ENCODE results near the gene NMUR1.

DNA sequence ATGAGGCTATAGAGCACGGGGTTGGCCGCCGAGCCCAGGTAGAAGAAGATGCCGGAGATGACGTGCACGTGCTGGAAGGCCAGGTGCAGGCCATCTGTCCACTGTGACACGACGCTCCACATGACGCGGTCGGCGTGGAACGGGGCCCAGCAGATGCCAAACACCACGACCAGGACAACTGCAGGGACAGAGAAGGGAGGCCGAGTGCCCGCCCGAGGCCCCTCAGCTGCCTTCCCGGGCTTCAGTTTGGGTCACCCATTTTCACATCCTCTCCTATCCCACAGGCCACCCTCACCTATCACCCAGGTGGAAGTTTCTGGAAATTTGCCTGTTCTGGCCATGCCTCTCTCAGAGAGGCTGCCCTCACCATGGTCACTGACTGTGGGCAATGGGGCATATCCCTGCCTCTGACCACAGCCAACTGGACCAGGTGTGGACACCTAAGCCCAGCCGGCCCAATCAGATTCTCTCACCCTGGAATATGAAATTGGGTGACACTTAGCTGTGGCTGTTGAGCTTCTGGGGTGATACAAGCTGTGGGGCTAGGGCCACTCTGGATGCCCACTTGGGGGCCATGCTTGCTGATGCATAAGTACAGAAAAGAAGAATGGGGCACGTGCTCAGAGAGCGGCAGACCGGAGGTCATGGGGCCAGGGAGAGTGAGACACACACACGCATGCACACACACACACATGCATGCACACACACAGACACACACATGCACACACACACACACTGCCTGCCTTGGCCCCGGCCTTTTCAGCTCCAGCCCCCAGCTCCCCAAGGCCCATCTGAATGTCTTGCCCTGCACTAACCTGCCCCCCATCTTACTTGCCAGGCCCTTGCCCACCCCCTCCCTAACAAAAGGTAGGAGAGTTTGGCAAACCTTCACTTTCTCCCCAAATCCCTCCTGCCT lies 4.7 kb downstream of the NMUR1 start:
- TF ChIP-seq, protein P1, sequence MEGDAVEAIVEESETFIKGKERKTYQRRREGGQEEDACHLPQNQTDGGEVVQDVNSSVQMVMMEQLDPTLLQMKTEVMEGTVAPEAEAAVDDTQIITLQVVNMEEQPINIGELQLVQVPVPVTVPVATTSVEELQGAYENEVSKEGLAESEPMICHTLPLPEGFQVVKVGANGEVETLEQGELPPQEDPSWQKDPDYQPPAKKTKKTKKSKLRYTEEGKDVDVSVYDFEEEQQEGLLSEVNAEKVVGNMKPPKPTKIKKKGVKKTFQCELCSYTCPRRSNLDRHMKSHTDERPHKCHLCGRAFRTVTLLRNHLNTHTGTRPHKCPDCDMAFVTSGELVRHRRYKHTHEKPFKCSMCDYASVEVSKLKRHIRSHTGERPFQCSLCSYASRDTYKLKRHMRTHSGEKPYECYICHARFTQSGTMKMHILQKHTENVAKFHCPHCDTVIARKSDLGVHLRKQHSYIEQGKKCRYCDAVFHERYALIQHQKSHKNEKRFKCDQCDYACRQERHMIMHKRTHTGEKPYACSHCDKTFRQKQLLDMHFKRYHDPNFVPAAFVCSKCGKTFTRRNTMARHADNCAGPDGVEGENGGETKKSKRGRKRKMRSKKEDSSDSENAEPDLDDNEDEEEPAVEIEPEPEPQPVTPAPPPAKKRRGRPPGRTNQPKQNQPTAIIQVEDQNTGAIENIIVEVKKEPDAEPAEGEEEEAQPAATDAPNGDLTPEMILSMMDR (conservative IDR thresholded peaks at IDR 0.05; ENCODE audit: low read length), result no peak
- TF ChIP-seq EZH2phosphoT487 (IDR thresholded peaks at IDR 0.05; ENCODE audit: borderline replicate concordance, low read depth, low read length), result no peak
